ENCODE data around the gene HRAS.

The HRAS gene

GRCh38 chr11:550021-550745 lies 14.8 kb upstream of the HRAS start:
- DNase-seq (ENCODE audit: extremely low spot score) = no peak
- POLR2A ChIA-PET = no interaction called here
- CTCF ChIA-PET = interaction anchor here (8.1 kb wide), 1 partner anchor 175 kb away, joined by 71 read pairs; no protein-coding TSS in a partner anchor
- TF ChIP-seq, protein P1, sequence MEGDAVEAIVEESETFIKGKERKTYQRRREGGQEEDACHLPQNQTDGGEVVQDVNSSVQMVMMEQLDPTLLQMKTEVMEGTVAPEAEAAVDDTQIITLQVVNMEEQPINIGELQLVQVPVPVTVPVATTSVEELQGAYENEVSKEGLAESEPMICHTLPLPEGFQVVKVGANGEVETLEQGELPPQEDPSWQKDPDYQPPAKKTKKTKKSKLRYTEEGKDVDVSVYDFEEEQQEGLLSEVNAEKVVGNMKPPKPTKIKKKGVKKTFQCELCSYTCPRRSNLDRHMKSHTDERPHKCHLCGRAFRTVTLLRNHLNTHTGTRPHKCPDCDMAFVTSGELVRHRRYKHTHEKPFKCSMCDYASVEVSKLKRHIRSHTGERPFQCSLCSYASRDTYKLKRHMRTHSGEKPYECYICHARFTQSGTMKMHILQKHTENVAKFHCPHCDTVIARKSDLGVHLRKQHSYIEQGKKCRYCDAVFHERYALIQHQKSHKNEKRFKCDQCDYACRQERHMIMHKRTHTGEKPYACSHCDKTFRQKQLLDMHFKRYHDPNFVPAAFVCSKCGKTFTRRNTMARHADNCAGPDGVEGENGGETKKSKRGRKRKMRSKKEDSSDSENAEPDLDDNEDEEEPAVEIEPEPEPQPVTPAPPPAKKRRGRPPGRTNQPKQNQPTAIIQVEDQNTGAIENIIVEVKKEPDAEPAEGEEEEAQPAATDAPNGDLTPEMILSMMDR (IDR thresholded peaks at IDR 0.05; ENCODE audit: control extremely low read depth, extremely low read depth, low read depth, missing control alignments) = no peak

- CTCF ChIA-PET = interaction anchor here (0.9 to 1.0 kb wide), 2 partner anchors 13 to 178 kb away, joined by 3 read pairs; partner anchors contain the start of gene HRAS
- POLR2A ChIA-PET = no interaction called here
- TF ChIP-seq, protein P1 (IDR thresholded peaks at IDR 0.05; ENCODE audit: control extremely low read depth, extremely low read depth, low read depth, missing control alignments) = no peak
- DNase-seq (ENCODE audit: extremely low spot score) = no peak
These were observed 13.6 kb upstream of the HRAS start for GRCh38 chr11:548700-549603.

DNA sequence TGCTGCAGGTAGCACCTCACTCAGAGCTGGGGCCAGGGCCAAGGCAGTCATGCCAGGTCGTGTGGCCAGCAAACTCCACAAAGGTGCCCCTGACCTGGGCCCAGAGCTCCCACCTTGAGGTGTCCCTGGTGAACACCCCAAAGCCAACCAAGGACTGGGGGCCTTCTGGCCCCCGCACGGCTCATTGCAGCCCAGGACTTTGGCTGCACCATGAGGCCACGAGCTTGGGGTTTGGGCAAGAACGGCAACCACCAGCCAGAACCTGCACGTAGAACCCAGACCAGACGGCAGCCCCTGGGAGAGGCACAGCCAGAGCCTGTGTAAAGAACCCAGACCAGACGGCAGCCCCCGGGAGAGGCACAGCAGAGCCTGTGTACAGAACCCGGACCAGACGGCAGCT lies 9.8 kb upstream of the HRAS start:
- POLR2A ChIA-PET = interaction anchor here (0.6 kb wide), 1 partner anchor 11 kb away, joined by 3 read pairs; no protein-coding TSS in a partner anchor
- CTCF ChIA-PET = interaction anchor here (0.9 to 2.6 kb wide), 3 partner anchors 9 to 97 kb away, joined by 4 to 15 read pairs (median 4); no protein-coding TSS in a partner anchor
- no peak for DNase-seq (ENCODE audit: extremely low spot score)
- TF ChIP-seq, protein P1 (IDR thresholded peaks at IDR 0.05; ENCODE audit: control extremely low read depth, extremely low read depth, low read depth, missing control alignments) = no peak

DNA sequence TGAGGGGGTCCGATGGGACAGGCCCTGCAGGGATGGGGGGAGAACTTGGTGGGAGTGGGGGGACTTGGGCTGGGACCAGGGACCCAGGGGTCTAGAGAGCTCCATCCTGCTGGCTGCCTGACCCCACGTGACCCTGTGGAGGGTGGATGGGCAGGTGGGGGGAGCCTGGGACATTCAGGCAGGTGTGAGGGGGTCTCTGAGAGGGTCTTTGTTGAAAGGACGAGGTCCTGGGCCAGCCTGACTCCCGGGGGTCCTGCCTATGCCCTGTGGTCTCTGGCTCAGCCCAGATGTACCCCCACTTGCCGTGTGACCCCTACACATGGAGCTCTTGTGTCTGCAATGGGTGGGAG lies 9.4 kb upstream of the HRAS start:
- TF ChIP-seq, protein P1 (IDR thresholded peaks at IDR 0.05; ENCODE audit: control extremely low read depth, extremely low read depth, low read depth, missing control alignments) = no peak
- ChIA-PET POLR2A (interaction anchor here (0.6 kb wide), 1 partner anchor 12 kb away, joined by 3 read pairs; no protein-coding TSS in a partner anchor), CTCF (interaction anchor here (0.9 to 2.6 kb wide), 3 partner anchors 9 to 96 kb away, joined by 4 to 15 read pairs (median 4); no protein-coding TSS in a partner anchor)
- DNase-seq (ENCODE audit: extremely low spot score) = no peak

GRCh38 chr11:541433-541885 lies 6.1 kb upstream of the HRAS start:
- TF ChIP-seq, protein P1 (IDR thresholded peaks at IDR 0.05; ENCODE audit: control extremely low read depth, extremely low read depth, low read depth, missing control alignments) = no peak
- POLR2A ChIA-PET = interaction anchor here (1.1 kb wide), 1 partner anchor 14 kb away, joined by 3 read pairs; no protein-coding TSS in a partner anchor
- DNase-seq (ENCODE audit: extremely low spot score) = no peak
- CTCF ChIA-PET = interaction anchor here (1.4 to 1.8 kb wide), 2 partner anchors 12 to 15 kb away, joined by 3 to 6 read pairs; no protein-coding TSS in a partner anchor

All from GM10248 (cell line).